ENCODE measurements around the gene HRH1. TPM values are rescaled to one million over a fixed set of nuclear protein-coding genes. Genes with fewer than 3 reads are reported as not detected.

HRH1 gene
- total RNA-seq, 1 donor from 2014 or later, result 0.19 TPM

DNA sequence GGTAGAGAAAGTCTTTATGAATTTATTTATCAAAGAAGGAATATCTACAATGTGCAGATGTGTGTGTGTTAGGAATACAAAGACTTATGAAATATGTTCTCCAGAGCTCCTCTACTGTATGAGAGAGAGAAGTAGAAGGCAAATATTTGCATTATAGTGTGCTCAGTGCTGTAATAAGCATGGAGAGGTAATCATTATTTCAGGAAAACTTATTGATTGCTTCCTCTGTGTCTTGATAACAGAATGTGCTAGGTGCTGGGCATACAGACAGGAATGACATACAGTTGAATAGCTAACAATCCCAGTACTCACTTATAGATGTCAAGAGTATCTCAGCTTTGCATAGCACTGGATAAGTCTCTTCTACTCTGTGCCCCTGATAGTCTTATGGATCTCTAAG lies 148.2 kb downstream of the HRH1 start:
- TF ChIP-seq EZH2phosphoT487 (IDR thresholded peaks at IDR 0.05), result no peak
- TF ChIP-seq, protein P1, sequence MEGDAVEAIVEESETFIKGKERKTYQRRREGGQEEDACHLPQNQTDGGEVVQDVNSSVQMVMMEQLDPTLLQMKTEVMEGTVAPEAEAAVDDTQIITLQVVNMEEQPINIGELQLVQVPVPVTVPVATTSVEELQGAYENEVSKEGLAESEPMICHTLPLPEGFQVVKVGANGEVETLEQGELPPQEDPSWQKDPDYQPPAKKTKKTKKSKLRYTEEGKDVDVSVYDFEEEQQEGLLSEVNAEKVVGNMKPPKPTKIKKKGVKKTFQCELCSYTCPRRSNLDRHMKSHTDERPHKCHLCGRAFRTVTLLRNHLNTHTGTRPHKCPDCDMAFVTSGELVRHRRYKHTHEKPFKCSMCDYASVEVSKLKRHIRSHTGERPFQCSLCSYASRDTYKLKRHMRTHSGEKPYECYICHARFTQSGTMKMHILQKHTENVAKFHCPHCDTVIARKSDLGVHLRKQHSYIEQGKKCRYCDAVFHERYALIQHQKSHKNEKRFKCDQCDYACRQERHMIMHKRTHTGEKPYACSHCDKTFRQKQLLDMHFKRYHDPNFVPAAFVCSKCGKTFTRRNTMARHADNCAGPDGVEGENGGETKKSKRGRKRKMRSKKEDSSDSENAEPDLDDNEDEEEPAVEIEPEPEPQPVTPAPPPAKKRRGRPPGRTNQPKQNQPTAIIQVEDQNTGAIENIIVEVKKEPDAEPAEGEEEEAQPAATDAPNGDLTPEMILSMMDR (IDR thresholded peaks at IDR 0.05), result no peak
- no peak for TF ChIP-seq EZH2 (IDR thresholded peaks at IDR 0.05)
- no peaks in the 10 kb centered on the region for H3K36me3 ChIP-seq
- H3K27ac Mint-ChIP-seq, result no peak overlapping the region
- no peaks in the 10 kb centered on the region for H3K9me3 ChIP-seq (ENCODE audit: low read depth)
- H3K4me3 ChIP-seq, result no peak overlapping the region
- H3F3A ChIP-seq (ENCODE audit: low read depth), result no peaks in the 10 kb centered on the region
- H3K4me2 ChIP-seq, result no peak overlapping the region
- H3K9me3 Mint-ChIP-seq, result no peaks in the 10 kb centered on the region
- peaks cover 2% of the 10 kb centered on the region for H3K36me3 Mint-ChIP-seq
- H4K20me1 ChIP-seq (ENCODE audit: low read depth), result no peaks in the 10 kb centered on the region
- no peak overlapping the region for H3K27ac ChIP-seq
- H3K4me3 Mint-ChIP-seq, result no peak overlapping the region
- no peaks in the 10 kb centered on the region for H3K79me2 ChIP-seq (ENCODE audit: low read depth)
- H2AFZ ChIP-seq (replicated peaks), result no peak overlapping the region
- no peaks in the 10 kb centered on the region for H3K27me3 ChIP-seq
- no peaks in the 10 kb centered on the region for H3K4me1 Mint-ChIP-seq
- H3K27me3 Mint-ChIP-seq (ENCODE audit: insufficient read depth, low read depth), result no peaks in the 10 kb centered on the region
- H3K4me1 ChIP-seq, result no peaks in the 10 kb centered on the region
- DNase-seq (ENCODE audit: low spot score), result no peak
- no peak overlapping the region for H3K9ac ChIP-seq

DNA sequence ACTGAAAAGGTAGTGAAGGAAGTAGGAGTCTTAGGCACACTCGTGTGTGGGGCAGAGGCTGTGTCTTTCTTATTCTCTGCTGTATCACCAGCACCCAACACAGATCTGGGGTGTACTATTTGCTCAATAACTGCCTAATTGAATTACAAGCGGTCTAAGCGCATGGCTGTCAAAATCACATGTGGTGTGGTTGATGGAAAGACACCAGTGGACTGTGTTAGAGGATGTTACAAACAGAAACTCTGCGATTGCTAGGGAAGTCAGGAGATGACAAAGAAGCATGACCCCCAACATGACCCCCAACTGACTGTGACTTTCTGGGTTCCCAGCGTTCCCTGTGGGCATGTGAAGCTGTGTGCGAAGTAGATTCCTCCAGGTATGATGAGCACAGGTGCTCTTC lies 149.9 kb downstream of the HRH1 start:
- Mint-ChIP-seq H3K36me3 (peaks cover 8% of the 10 kb centered on the region), H3K4me1 (no peaks in the 10 kb centered on the region), H3K27me3 (ENCODE audit: insufficient read depth, low read depth) (no peaks in the 10 kb centered on the region), H3K9me3 (no peaks in the 10 kb centered on the region), H3K4me3 (no peak overlapping the region), H3K27ac (no peak overlapping the region)
- no peak overlapping the region for H3K4me3 ChIP-seq
- no peak for DNase-seq (ENCODE audit: low spot score)
- no peak overlapping the region for H3K4me2 ChIP-seq
- H3K79me2 ChIP-seq (ENCODE audit: low read depth), result no peaks in the 10 kb centered on the region
- H3K9ac ChIP-seq, result no peak overlapping the region
- H4K20me1 ChIP-seq (ENCODE audit: low read depth), result no peaks in the 10 kb centered on the region
- TF ChIP-seq EZH2 (IDR thresholded peaks at IDR 0.05) (no peak), EZH2phosphoT487 (IDR thresholded peaks at IDR 0.05) (no peak)
- TF ChIP-seq, protein P1 (IDR thresholded peaks at IDR 0.05), result no peak
- H2AFZ ChIP-seq (replicated peaks), result no peak overlapping the region
- H3K27ac ChIP-seq, result no peak overlapping the region
- H3K9me3 ChIP-seq (ENCODE audit: low read depth), result no peaks in the 10 kb centered on the region
- H3F3A ChIP-seq (ENCODE audit: low read depth), result no peaks in the 10 kb centered on the region
- H3K36me3 ChIP-seq, result no peaks in the 10 kb centered on the region
- no peaks in the 10 kb centered on the region for H3K27me3 ChIP-seq
- no peaks in the 10 kb centered on the region for H3K4me1 ChIP-seq

DNA sequence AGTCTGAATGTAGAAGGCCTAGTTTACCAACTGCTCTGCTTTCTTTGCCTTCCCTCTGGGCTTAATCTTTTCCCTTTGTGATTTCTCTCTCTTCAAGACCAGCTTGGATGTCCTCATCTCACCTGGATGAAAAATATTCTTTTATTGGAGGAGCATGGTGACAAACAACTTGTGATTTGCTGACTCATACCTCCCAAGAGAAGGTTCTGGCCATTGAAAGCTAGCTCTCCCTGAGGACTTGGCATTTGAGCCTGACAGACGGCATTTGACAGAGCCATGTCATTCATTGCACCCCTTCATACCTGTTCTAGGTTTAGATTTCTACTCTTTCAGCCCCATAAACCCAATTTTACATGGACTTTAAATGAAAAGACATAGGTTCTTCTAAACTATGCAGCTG lies 151.2 kb downstream of the HRH1 start:
- no peaks in the 10 kb centered on the region for H3K9me3 ChIP-seq (ENCODE audit: low read depth)
- H3K9ac ChIP-seq, result no peak overlapping the region
- H3K79me2 ChIP-seq (ENCODE audit: low read depth), result no peaks in the 10 kb centered on the region
- H4K20me1 ChIP-seq (ENCODE audit: low read depth), result no peaks in the 10 kb centered on the region
- H3F3A ChIP-seq (ENCODE audit: low read depth), result no peaks in the 10 kb centered on the region
- Mint-ChIP-seq H3K36me3 (peaks cover 6% of the 10 kb centered on the region), H3K27me3 (ENCODE audit: insufficient read depth, low read depth) (peaks cover 3% of the 10 kb centered on the region), H3K27ac (no peak overlapping the region), H3K4me1 (no peaks in the 10 kb centered on the region), H3K9me3 (no peaks in the 10 kb centered on the region), H3K4me3 (no peak overlapping the region)
- H3K27me3 ChIP-seq, result no peaks in the 10 kb centered on the region
- H3K36me3 ChIP-seq, result no peaks in the 10 kb centered on the region
- no peak for TF ChIP-seq EZH2 (IDR thresholded peaks at IDR 0.05)
- no peak for TF ChIP-seq EZH2phosphoT487 (IDR thresholded peaks at IDR 0.05)
- TF ChIP-seq, protein P1 (IDR thresholded peaks at IDR 0.05), result no peak
- H2AFZ ChIP-seq (replicated peaks), result no peak overlapping the region
- H3K4me3 ChIP-seq, result no peak overlapping the region
- H3K27ac ChIP-seq, result no peak overlapping the region
- H3K4me2 ChIP-seq, result no peak overlapping the region
- DNase-seq (ENCODE audit: low spot score), result no peak
- no peaks in the 10 kb centered on the region for H3K4me1 ChIP-seq
